Measurements from ENCODE around the gene OCSTAMP.

OCSTAMP gene

GRCh38 chr20:46491354-46491753, 59.1 kb downstream of the OCSTAMP start:
- no peak overlapping the region for H3K27ac Mint-ChIP-seq
- no peaks in the 10 kb centered on the region for H3K36me3 Mint-ChIP-seq (ENCODE audit: low read depth)
- no peak overlapping the region for H3K4me3 Mint-ChIP-seq
- H3K27me3 Mint-ChIP-seq (ENCODE audit: low read depth) = peaks cover 35% of the 10 kb centered on the region
- no peaks in the 10 kb centered on the region for H3K4me1 Mint-ChIP-seq (ENCODE audit: low read depth)
- peaks cover 12% of the 10 kb centered on the region for H3K9me3 Mint-ChIP-seq
